SK-N-MC (cell line): ENCODE results near the gene EBLN1.

Source experiments
- EZH2 ChIP-seq: fragments of 200-600 bp; sonication (generic); IDR thresholded peaks from one replicate; pipeline ENCODE4 v1.6.1; 2017; ENCODE audit warnings: antibody characterized with exemption
- POLR2AphosphoS5 ChIP-seq: IDR thresholded peaks from 2 replicates; pipeline ENCODE4 v1.6.1; 2012; ENCODE audit warnings: mild to moderate bottlenecking, low read depth, low read length, borderline replicate concordance

DNA sequence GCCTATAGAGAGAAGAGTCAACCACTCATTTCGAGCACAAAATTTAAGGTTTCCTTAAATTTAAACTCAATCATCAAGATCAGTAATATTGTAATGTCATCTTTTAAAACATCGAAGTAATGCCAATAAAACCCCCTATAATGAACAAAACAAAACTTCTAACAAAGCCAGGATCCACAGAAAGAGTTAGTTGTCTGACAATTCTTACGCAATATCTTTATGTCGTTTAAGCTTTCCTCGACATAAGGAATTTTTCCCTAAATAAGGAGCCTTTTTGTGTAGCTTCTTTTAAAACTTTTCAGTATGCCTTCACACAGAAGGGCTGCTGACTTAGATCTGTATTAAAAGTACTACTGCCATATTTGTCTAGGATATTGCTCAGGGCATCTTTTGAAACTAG is 7.5 kb downstream of the EBLN1 start:
- TF ChIP-seq EZH2 (no peak), POLR2AphosphoS5 (no peak)
